GM18505 (cell line): ENCODE results near the gene HS1BP3.

Experiments used
- ATAC-seq: cut with Tn5 transposase; IDR thresholded peaks from one replicate; pipeline ENCODE4 v1.9.1; 2021; ENCODE audit not compliant: unreplicated experiment
- POLR2A ChIP-seq: IDR thresholded peaks from 4 replicates; pipeline ENCODE4 v1.6.1; 2011; ENCODE audit warnings: borderline replicate concordance; ENCODE audit not compliant: insufficient read depth, insufficient read length; ENCODE audit errors: extremely low read depth

The HS1BP3 gene

DNA sequence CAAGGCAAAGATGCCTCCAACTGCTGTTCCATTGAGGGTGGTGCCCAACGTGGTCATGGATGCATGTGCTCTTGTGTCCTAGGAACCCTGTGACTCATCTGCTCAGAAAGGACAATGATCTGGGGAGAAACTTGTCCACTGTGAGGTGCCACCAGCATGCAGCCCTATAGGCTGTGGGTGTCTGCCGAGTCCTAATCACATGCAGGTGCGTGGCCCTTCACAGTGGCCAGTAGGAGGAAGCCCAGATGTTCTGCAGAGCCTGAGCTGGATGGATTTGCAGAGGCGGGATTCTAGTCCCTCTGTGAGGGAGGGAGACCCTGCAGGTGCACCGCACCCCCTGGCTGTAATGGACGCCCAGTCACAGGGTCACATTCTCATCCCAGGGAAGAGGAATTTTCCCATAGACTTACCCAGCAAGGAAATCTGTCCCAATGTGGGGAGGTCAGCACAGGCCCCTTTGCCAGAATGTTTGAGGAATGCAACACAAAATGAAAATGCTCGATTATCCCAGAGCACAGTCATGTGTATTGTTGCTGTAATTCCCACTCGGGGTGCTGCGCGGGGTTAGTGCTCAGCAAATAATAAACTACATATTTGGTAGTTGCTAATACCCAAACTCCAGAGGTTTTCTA, 30.0 kb upstream of the HS1BP3 start:
- no peak for ATAC-seq
- no peak for TF ChIP-seq POLR2A

- no peak for TF ChIP-seq POLR2A
- ATAC-seq = no peak
Observed at GRCh38 chr2:20678780-20679179, 27.9 kb upstream of the HS1BP3 start.

DNA sequence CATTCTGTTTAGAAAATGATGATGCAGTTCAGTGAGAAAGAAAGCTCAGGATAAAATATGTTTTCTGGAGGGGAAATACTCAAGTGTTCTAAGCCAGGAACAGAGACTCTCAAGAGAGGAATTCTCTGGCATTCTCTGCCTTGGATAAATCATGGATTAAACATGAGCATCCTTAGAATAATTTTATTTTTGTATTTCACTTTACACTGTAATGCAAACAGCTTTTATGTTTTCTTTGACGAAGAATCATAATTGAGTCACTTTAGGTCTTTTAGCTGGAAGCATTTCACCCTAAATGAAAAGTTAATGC, 27.1 kb upstream of the HS1BP3 start:
- no peak for TF ChIP-seq POLR2A
- ATAC-seq = no peak

DNA sequence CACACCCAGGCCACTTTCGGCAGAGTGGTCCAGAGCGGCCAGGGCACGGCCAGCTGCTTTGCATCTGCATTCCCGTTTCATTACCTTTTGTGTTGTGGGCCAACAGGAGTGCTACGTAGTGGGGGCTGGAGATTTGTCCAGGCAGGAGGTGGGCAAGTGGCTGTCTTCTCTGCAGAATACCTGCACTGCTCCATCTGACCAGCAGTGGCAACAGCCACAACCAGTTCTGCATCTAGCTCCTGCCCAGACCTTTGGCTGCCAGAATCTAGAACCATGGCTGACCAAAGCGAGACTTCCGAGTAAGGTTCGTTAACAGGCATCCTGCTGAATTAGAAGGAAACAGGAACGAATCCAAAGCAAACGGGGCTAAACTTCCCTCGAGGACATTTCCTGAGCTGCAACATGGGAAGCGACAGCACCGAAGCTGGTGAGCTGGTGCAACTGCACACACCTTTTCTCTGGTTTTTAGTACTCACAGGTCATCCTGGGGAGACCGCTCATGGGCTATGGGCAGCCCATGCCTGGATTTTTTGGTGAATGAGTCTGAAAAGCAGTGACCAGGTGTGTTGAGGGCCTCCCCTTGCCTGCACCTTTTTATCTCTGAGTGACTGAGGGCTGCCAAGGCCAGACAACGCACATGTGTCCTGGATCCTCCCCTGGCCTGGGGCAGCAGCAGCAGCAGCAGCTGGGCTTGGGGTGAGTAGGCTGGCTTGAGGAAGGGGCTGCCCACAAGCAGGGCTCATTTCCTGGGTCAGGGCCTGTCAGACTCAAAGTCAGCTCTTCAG, 26.6 kb upstream of the HS1BP3 start:
- ATAC-seq = peak; percentile 28
- no peak for TF ChIP-seq POLR2A

- ATAC-seq = peak; percentile 72
- TF ChIP-seq POLR2A = no peak
Observed at GRCh38 chr2:20676353-20677215, 25.7 kb upstream of the HS1BP3 start.

DNA sequence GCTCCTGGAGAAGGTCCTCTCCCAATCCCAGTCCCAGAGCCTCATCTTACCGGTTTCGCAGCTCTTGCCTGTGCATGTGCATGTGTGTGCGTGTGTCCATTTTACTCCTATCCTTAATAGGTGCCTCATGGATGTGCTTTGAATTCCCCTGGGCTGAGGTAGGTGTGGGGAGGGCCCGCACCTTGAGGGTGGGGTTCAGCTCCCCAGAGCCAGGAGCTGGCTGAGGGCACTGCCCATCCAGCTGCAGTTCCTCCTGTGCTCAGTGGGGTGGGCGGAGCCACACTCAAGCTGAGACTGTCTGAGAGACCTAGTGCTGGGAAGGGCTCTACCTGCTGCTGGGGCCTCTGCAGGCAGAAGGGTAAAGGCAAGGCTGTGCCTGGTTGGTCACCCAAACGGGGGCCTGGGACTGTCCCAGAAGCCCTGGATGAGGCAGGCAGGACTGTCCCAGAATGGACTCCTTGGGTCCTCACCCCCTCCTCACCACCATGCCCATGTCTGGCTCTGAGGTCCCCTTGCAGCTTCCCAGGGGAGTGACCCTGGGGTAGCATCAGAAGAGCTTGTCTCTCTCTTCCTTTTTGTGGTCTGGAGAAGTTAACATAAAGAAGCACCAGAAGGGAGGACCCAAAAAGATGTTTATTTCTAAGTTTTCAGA, 24.9 kb upstream of the HS1BP3 start:
- peak; percentile 57 for ATAC-seq
- no peak for TF ChIP-seq POLR2A

GRCh38 chr2:20674974-20675679, 24.2 kb upstream of the HS1BP3 start:
- TF ChIP-seq POLR2A = no peak
- ATAC-seq = no peak

DNA sequence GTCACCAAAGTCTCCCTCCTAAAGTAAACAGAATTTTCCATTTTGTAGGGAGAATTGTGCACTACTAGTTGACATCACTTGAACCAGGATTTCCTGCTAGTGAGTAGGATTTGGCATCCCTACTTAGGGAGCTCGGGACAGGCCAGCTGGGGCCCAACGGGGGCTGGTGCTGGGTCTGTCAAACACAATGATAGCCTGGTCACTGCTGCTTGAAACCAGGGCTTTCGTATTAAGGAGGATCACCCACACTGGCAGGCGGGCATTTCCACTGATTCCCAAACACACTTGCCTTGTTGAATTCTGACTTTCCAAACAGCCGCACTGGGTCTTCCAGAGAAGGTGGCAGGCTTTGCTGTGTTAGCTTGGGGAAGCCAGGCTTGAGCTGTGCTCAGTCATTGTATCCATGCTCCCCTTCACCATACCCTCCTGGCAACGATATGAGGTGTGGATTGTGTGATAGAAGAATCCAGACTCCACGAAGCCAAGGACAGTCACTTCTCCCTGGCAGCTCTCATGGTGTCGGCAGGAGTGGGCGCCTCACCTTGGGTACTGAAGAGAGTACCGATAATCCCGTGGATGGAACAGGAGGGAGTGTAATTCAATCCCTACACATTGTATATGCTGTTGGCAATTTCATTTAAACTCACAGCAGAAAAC, 23.5 kb upstream of the HS1BP3 start:
- TF ChIP-seq POLR2A = no peak
- no peak for ATAC-seq

DNA sequence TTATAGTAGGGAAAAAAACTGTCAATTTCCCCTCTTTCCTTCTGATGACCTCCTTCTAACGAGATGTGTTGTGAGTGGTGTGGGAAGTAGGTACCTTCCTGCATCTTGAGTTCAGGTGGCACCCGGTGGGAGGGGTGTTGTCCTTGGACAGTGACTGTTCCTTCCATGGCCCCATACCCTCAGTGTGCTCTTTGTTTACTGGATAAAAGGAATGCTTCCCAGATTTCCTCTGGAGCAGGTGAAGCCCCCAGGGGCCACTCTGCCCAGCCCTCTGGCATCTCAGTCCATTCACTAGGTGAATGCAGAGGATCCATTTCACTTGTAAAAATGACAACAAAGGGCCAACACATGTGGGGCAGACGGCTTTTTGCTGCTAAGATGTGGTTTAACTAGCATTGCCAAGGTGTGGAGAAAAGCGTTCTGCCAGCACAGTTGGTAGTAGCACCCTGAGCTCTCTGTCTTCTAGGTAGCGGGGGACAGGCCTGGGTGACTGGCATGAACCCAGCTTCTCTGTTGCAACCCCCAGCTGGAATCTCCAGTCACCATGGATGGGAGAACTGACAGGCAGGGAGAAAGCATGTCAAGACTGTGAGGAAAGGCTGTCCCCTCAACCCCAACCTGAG, 22.9 kb upstream of the HS1BP3 start:
- ATAC-seq = no peak
- TF ChIP-seq POLR2A = no peak

- no peak for ATAC-seq
- no peak for TF ChIP-seq POLR2A
Observed at GRCh38 chr2:20672201-20672951, 21.5 kb upstream of the HS1BP3 start.

GRCh38 chr2:20671736-20672080, 20.8 kb upstream of the HS1BP3 start:
- no peak for ATAC-seq
- no peak for TF ChIP-seq POLR2A

DNA sequence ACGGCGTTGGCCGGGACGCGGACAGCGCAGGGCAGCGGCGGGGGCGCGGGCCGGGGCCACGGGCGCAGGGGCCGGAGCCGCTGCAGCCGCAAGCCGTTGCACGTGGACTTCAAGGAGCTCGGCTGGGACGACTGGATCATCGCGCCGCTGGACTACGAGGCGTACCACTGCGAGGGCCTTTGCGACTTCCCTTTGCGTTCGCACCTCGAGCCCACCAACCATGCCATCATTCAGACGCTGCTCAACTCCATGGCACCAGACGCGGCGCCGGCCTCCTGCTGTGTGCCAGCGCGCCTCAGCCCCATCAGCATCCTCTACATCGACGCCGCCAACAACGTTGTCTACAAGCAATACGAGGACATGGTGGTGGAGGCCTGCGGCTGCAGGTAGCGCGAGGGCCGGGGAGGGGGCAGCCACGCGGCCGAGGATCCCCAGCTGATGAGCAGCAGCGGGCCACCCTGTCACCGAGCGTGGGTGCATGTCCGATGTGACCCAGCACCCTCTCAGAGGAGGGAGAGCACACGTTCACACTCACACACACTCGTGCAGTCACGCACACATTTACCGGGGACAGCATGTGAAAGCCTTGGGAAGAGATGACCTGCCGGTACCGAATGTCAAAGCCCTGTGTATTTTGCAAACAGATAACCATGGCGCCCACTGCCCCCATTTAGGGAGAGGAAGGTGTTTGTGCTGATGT, 20.3 kb upstream of the HS1BP3 start:
- TF ChIP-seq POLR2A = no peak
- no peak for ATAC-seq
